GF-D8 (cell line): ENCODE results near the gene IFNAR1.
"Not testable (repeated sequence)": the region's sequence is repeated elsewhere in the genome, so short reads cannot be mapped to it uniquely, and the experiment has no call there.

Experiments used
- DNase-seq: peaks from one replicate; lab custom pipeline; 2025; lab: John Stamatoyannopoulos, UW

Gene IFNAR1

GRCh38 chr21:33377221-33377920, 52.6 kb downstream of the IFNAR1 start:
- no peak for DNase-seq

- DNase-seq, result no peak
These were observed 53.3 kb downstream of the IFNAR1 start for GRCh38 chr21:33378081-33378480.

- peak; percentile 93 for DNase-seq
These were observed 55.2 kb downstream of the IFNAR1 start for GRCh38 chr21:33379934-33380333.

GRCh38 chr21:33380483-33380998, 55.8 kb downstream of the IFNAR1 start:
- peak; percentile 84 for DNase-seq

GRCh38 chr21:33381381-33381780, 56.6 kb downstream of the IFNAR1 start:
- DNase-seq, result not testable (repeated sequence)

- DNase-seq, result peak; percentile 56
These were observed 58.5 kb downstream of the IFNAR1 start for GRCh38 chr21:33383056-33383888.

- no peak for DNase-seq
These were observed 60.1 kb downstream of the IFNAR1 start for GRCh38 chr21:33384841-33385331.

- DNase-seq, result no peak
These were observed 61.5 kb downstream of the IFNAR1 start for GRCh38 chr21:33386222-33386784.

GRCh38 chr21:33387294-33387693, 62.5 kb downstream of the IFNAR1 start:
- DNase-seq, result no peak

- peak; percentile 40 for DNase-seq
These were observed 63.4 kb downstream of the IFNAR1 start for GRCh38 chr21:33388188-33388587.

- no peak for DNase-seq
These were observed 65.7 kb downstream of the IFNAR1 start for GRCh38 chr21:33390479-33390878.

- DNase-seq, result no peak
These were observed 66.9 kb downstream of the IFNAR1 start for GRCh38 chr21:33391656-33392055.

GRCh38 chr21:33392284-33392985, 67.7 kb downstream of the IFNAR1 start:
- no peak for DNase-seq

GRCh38 chr21:33393348-33393747, 68.6 kb downstream of the IFNAR1 start:
- no peak for DNase-seq

GRCh38 chr21:33394260-33394659, 69.5 kb downstream of the IFNAR1 start:
- peak; percentile 95 for DNase-seq

- DNase-seq, result no peak
These were observed 71.1 kb downstream of the IFNAR1 start for GRCh38 chr21:33395891-33396331.

GRCh38 chr21:33396436-33396835, 71.7 kb downstream of the IFNAR1 start:
- no peak for DNase-seq

GRCh38 chr21:33396951-33397350, 72.2 kb downstream of the IFNAR1 start:
- DNase-seq, result peak; percentile 63

- DNase-seq, result no peak
These were observed 72.9 kb downstream of the IFNAR1 start for GRCh38 chr21:33397717-33398116.

GRCh38 chr21:33398361-33398760, 73.6 kb downstream of the IFNAR1 start:
- no peak for DNase-seq

- DNase-seq, result peak; percentile 78
These were observed 76.8 kb downstream of the IFNAR1 start for GRCh38 chr21:33401630-33401992.
